Naive thymus-derived CD8-positive, alpha-beta T cell (primary cell): ENCODE measurements around the gene SMAD3. TPM values are rescaled to one million over a fixed set of nuclear protein-coding genes. Genes with fewer than 3 reads are reported as not detected.
A peak's percentile ranks its signal among the peaks of the same experiment; 100 is the strongest.

Experiments
- ATAC-seq, 2 donors: fragments of 150-1000 bp; cut with Tn5 transposase in 1 of 2; sonication (Bioruptor Pico), chemical (Tn5 transposase) in 1 of 2; 1 replicate in 1 of 2; 2 replicates in 1 of 2; pipeline ENCODE4 v1.10.0; 2021; ENCODE audit warnings: mild to moderate bottlenecking in 2 of 2, moderate library complexity in 2 of 2
- POLR2A ChIA-PET: fragments of 350-600 bp; sonication (Branson Sonifier 250); formaldehyde crosslinking; loops from one replicate; lab custom pipeline; 2021; ENCODE audit warnings: antibody characterized with exemption; lab: Charles Lee
- DNase-seq, 10 donors: peaks; one replicate each; pipeline versions ENCODE4 v3.0.0 to v3.0.0-alpha.2; 2020 to 2022
- H3K27ac Mint-ChIP-seq, 10 donors: one replicate each; pipeline ENCODE4 v1.8.0; 2020 to 2022; ENCODE audit warnings: mild to moderate bottlenecking in 10 of 10, mixed read lengths in 10 of 10, moderate library complexity in 4 of 10, inconsistent platforms in 1 of 10
- H3K27me3 Mint-ChIP-seq, 5 donors: one replicate each; pipeline ENCODE4 v1.8.0; 2021 to 2022; ENCODE audit warnings: mixed read lengths in 5 of 5
- H3K36me3 Mint-ChIP-seq, 3 donors: one replicate each; pipeline ENCODE4 v1.8.0; 2020 to 2022; ENCODE audit warnings: mixed read lengths in 3 of 3, mild to moderate bottlenecking in 2 of 3, inconsistent platforms in 1 of 3
- H3K4me1 Mint-ChIP-seq, 4 donors: one replicate each; pipeline ENCODE4 v1.8.0; 2021 to 2022; ENCODE audit warnings: mixed read lengths in 4 of 4
- H3K4me3 Mint-ChIP-seq, 10 donors: one replicate each; pipeline ENCODE4 v1.8.0; 2020 to 2022; ENCODE audit warnings: mild to moderate bottlenecking in 10 of 10, mixed read lengths in 10 of 10, moderate library complexity in 6 of 10, inconsistent platforms in 1 of 10
- H3K9me3 Mint-ChIP-seq, 9 donors: one replicate each; pipeline ENCODE4 v1.8.0; 2020 to 2022; ENCODE audit warnings: mixed read lengths in 9 of 9, mild to moderate bottlenecking in 3 of 9, inconsistent platforms in 1 of 9, moderate library complexity in 1 of 9
- polyA plus RNA-seq, 3 donors: library from polyadenylated mRNA; unstranded; fragments of 300-500 nt; fragmentation: Illumina TruSeq; gene quantifications; one replicate each; pipeline ENCODE4 v1.2.3, GENCODE V29; 2021
- total RNA-seq, 8 experiments: library from RNA in 2 of 8; stranded (reverse) in 2 of 8; gene quantifications; one replicate each; pipeline ENCODE4 v1.2.3 and lab custom pipeline; 2021 to 2026

The SMAD3 gene
- total and polyA plus RNA-seq, 5 experiments from 2014 or later: 0.57 to 55.4 (median 4.2) TPM

DNA sequence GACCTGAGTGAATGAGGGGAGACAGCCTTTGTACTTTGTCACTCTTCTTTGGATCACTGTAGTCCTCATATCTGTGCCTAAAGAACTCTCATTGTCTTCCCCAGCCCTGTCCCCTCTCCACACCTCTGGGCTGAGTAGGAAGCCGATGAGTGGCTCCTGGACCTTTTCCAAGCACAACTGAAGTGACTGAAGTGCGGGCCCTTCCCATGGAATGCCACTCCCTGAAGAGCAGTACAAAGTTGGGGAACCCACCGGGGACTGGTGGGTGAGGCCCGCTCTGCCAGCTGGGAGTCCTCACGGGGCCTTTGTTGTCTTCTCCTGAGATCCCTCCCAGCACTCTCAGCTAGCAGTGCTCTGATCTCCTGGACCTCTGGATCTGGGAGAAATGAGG is 99.0 kb downstream of the SMAD3 start:
- no peak overlapping the region for H3K27ac Mint-ChIP-seq
- no peak for ATAC-seq
- peaks cover 0 to 34% (median 5%) of the 10 kb centered on the region in 4 donors for H3K4me1 Mint-ChIP-seq
- H3K36me3 Mint-ChIP-seq: peaks cover 0 to 19% (median 13%) of the 10 kb centered on the region in 3 donors
- H3K4me3 Mint-ChIP-seq: no peak overlapping the region
- H3K27me3 Mint-ChIP-seq: no peaks in the 10 kb centered on the region
- POLR2A ChIA-PET: no interaction called here
- no peaks in the 10 kb centered on the region for H3K9me3 Mint-ChIP-seq
- DNase-seq: no peak

DNA sequence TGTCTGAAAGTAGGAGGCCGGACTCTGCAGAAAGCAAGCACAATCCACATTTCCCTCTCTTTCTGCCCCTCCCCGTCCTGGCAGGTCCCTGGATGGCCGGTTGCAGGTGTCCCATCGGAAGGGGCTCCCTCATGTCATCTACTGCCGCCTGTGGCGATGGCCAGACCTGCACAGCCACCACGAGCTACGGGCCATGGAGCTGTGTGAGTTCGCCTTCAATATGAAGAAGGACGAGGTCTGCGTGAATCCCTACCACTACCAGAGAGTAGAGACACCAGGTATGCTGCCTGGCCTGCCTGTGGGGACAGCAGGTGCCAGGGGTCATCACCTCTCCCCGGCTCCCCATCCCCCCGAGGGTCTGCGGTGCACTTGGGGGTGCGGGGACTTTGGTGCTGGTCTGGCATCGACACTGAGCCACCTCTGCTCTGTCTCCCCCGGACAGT is 99.4 kb downstream of the SMAD3 start:
- no peak overlapping the region for H3K27ac Mint-ChIP-seq
- H3K36me3 Mint-ChIP-seq: peaks cover 0 to 23% (median 13%) of the 10 kb centered on the region in 3 donors
- peaks cover 0 to 30% (median 5%) of the 10 kb centered on the region in 4 donors for H3K4me1 Mint-ChIP-seq
- POLR2A ChIA-PET: no interaction called here
- ATAC-seq: no peak
- no peaks in the 10 kb centered on the region for H3K27me3 Mint-ChIP-seq
- DNase-seq: no peak
- H3K9me3 Mint-ChIP-seq: no peaks in the 10 kb centered on the region
- no peak overlapping the region for H3K4me3 Mint-ChIP-seq

DNA sequence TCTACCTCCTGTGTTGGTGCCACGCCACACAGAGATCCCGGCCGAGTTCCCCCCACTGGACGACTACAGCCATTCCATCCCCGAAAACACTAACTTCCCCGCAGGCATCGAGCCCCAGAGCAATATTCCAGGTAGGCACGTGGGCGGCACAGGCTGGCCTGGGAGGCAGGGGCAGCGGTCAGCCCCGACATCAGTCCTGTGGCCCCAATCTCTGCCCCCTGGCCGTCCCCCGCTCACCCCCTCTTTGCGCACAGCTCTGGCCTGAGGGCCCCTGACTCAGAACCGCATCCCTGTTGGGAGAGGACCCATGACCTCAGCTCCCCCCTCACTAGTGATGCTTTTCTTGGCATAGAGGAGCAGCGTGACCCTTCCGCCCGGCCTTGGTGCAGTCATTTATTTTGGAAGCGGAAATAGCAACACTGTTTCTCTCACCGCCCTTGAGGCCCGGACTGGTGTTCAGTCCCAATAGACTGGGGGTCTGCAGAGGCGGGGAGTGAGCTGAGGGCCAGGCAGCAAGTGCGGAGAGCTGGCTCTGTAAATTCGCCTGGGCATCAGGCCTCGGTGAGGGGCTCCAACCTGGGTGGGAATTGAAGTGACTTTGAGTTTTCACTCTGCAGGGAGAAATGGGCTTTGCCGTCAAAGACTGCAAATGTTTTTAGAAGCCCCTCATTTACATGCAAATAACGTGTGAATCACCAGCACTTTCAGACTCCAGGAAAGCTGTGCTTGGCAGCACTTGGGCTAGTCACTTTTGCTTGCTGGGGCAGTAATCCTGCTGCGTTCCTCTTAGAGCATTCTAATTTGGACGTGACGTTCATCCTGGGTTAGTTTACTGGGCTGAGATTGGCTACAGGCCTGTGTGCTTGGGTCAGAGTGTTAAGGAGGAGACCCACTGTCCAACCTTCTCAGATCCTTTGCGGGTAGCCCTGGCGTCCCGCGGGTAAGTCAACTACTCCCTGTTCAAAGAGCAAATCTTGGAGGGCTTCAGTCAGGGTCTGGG is 100.2 kb downstream of the SMAD3 start:
- H3K4me3 Mint-ChIP-seq: no peak overlapping the region
- no peaks in the 10 kb centered on the region for H3K9me3 Mint-ChIP-seq
- H3K27ac Mint-ChIP-seq: no peak overlapping the region
- POLR2A ChIA-PET: no interaction called here
- no peak for ATAC-seq
- no peak for DNase-seq
- H3K4me1 Mint-ChIP-seq: peaks cover 0 to 25% (median 5%) of the 10 kb centered on the region in 4 donors
- peaks cover 0 to 28% (median 13%) of the 10 kb centered on the region in 3 donors for H3K36me3 Mint-ChIP-seq
- no peaks in the 10 kb centered on the region for H3K27me3 Mint-ChIP-seq

DNA sequence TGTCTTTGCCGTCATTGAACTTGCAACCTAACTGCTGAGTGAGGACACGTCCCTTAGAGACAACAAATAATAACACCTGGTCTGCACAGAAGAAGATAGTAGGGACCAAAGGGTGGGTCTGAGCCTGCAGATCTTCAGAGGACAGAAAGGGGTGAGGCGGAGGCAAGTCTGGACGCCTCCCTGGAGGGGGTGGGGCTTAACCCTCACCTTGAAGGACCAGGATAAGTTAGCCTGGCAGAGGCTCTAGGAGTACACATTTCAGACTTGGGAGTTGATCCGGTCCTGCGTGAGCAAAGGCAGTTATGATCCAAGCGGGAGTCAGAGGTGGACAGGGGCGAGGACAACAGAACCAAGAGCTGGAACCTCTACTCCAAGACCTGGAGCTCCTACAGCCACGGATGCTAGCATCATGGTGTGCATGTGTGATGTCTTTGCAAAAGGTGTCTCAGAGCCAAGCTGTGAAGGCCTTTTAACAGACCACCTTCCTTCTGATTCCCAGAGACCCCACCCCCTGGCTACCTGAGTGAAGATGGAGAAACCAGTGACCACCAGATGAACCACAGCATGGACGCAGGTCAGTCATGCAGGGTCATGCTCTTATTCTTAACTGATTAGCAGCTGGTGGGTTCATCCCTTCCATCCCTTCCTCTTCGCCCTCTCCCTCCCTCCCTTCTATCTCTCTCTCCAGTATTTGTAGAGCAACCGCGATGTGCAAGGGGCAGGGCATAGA is 101.0 kb downstream of the SMAD3 start:
- no peak for ATAC-seq
- H3K36me3 Mint-ChIP-seq: peaks cover 0 to 33% (median 13%) of the 10 kb centered on the region in 3 donors
- H3K9me3 Mint-ChIP-seq: no peaks in the 10 kb centered on the region
- peaks cover 0 to 18% (median 5%) of the 10 kb centered on the region in 4 donors for H3K4me1 Mint-ChIP-seq
- no peak for DNase-seq
- H3K27ac Mint-ChIP-seq: no peak overlapping the region
- POLR2A ChIA-PET: interaction anchor here (0.8 kb wide), 1 partner anchor 45 kb away, joined by 3 read pairs; no protein-coding TSS in a partner anchor
- no peaks in the 10 kb centered on the region for H3K27me3 Mint-ChIP-seq
- no peak overlapping the region for H3K4me3 Mint-ChIP-seq

DNA sequence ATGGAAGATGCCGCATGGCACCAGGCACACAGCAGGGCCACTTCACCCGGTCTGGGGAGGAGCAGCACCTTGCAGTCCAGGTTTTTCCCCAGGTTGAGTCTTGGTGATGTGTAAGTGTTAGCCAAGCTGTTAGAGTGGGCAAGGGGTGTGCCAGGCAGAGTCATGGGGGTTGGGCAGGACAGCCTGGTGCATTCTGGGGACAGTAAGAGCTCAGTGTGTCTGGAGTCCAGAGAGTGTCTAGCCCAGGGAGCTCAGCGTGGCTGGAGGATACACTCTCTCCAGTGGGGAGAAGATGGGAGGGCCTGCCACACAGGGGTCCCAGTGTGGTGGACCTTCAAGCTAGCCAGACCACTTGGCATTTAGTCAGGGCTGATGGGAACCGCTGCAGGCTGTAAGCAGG is 101.7 kb downstream of the SMAD3 start:
- no peak overlapping the region for H3K4me3 Mint-ChIP-seq
- H3K36me3 Mint-ChIP-seq: peaks cover 0 to 33% (median 13%) of the 10 kb centered on the region in 3 donors
- peaks cover 0 to 14% (median 4%) of the 10 kb centered on the region in 4 donors for H3K4me1 Mint-ChIP-seq
- POLR2A ChIA-PET: interaction anchor here (0.8 kb wide), 1 partner anchor 46 kb away, joined by 3 read pairs; no protein-coding TSS in a partner anchor
- H3K27me3 Mint-ChIP-seq: no peaks in the 10 kb centered on the region
- peak overlapping the region in 1 of 10 donors; percentile 15 for H3K27ac Mint-ChIP-seq
- H3K9me3 Mint-ChIP-seq: no peaks in the 10 kb centered on the region
- DNase-seq (no peak), ATAC-seq (no peak)

- DNase-seq (no peak), ATAC-seq (no peak)
- POLR2A ChIA-PET: no interaction called here
- Mint-ChIP-seq H3K4me3 (no peak overlapping the region), H3K27me3 (no peaks in the 10 kb centered on the region), H3K9me3 (no peaks in the 10 kb centered on the region), H3K4me1 (peaks cover 0 to 13% (median 9%) of the 10 kb centered on the region in 4 donors), H3K36me3 (peaks cover 0 to 46% (median 13%) of the 10 kb centered on the region in 3 donors), H3K27ac (peak overlapping the region in 3 of 10 donors; percentile 15 to 80 (median 46))
Measured at GRCh38 chr15:67168694-67169093, 103.3 kb downstream of the SMAD3 start.

- Mint-ChIP-seq H3K27me3 (no peaks in the 10 kb centered on the region), H3K27ac (peak overlapping the region in 1 of 10 donors; percentile 54), H3K36me3 (peaks cover 0 to 49% (median 13%) of the 10 kb centered on the region in 3 donors), H3K4me1 (peaks cover 6 to 20% (median 16%) of the 10 kb centered on the region in 4 donors), H3K9me3 (no peaks in the 10 kb centered on the region), H3K4me3 (no peak overlapping the region)
- no peak for DNase-seq
- no peak for ATAC-seq
- POLR2A ChIA-PET: no interaction called here
Measured at GRCh38 chr15:67170143-67170925, 104.9 kb downstream of the SMAD3 start.

DNA sequence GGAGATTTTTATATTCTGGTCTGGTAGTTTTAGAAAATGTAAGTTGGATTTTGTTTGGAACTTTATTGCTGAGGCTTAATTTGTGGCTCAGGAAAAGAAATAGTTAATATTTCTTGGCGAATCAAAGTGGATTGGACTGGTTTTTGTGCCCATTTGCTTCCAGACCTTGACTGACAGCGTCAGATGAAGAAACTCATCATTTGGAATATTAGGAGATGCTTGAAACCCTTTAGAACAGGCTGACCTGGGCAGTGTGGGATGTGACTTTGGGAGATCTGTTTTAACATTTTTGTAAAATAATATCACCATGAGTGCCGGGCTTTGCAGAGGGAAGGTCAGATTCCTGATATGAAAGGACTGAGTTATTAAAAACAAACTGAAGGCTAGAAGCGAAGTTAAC is 106.1 kb downstream of the SMAD3 start:
- Mint-ChIP-seq H3K9me3 (no peaks in the 10 kb centered on the region), H3K4me3 (no peak overlapping the region), H3K4me1 (peaks cover 16 to 30% (median 21%) of the 10 kb centered on the region in 4 donors), H3K36me3 (peaks cover 0 to 43% (median 13%) of the 10 kb centered on the region in 3 donors), H3K27ac (peak overlapping the region in 1 of 10 donors; percentile 6), H3K27me3 (no peaks in the 10 kb centered on the region)
- DNase-seq (no peak), ATAC-seq (no peak)
- POLR2A ChIA-PET: no interaction called here

- H3K4me1 Mint-ChIP-seq: peaks cover 16 to 35% (median 21%) of the 10 kb centered on the region in 4 donors
- peak overlapping the region in 1 of 10 donors; percentile 14 for H3K27ac Mint-ChIP-seq
- peaks cover 0 to 39% (median 9%) of the 10 kb centered on the region in 3 donors for H3K36me3 Mint-ChIP-seq
- POLR2A ChIA-PET: no interaction called here
- no peaks in the 10 kb centered on the region for H3K27me3 Mint-ChIP-seq
- DNase-seq (no peak), ATAC-seq (no peak)
- no peaks in the 10 kb centered on the region for H3K9me3 Mint-ChIP-seq
- H3K4me3 Mint-ChIP-seq: peak overlapping the region in 1 of 10 donors; percentile 34
Measured at GRCh38 chr15:67172172-67172571, 106.8 kb downstream of the SMAD3 start.

DNA sequence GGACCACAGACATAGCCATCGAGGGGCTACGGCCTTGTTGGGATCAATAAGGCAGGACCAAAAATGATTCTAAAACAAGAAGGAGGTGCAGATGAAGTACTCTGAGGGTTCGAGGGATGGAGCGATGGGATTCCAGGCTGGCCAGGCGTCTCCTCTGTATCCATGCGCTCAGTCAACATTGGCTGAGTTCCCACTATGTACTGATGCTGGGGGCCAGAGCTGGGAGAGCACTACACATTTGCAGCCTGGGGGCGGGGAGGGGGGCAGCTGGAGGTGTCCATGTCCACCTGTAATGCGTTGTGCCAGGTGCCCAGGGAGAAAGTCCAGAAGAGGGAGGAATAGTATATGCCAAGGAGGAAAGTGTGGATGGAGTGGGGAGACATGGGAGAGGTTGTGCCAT is 107.6 kb downstream of the SMAD3 start:
- Mint-ChIP-seq H3K36me3 (peaks cover 0 to 39% (median 5%) of the 10 kb centered on the region in 3 donors), H3K27ac (peak overlapping the region in 5 of 10 donors; percentile 5 to 71 (median 26)), H3K4me3 (no peak overlapping the region), H3K9me3 (no peaks in the 10 kb centered on the region), H3K4me1 (peaks cover 16 to 35% (median 21%) of the 10 kb centered on the region in 4 donors), H3K27me3 (no peaks in the 10 kb centered on the region)
- DNase-seq (no peak), ATAC-seq (no peak)
- POLR2A ChIA-PET: no interaction called here

DNA sequence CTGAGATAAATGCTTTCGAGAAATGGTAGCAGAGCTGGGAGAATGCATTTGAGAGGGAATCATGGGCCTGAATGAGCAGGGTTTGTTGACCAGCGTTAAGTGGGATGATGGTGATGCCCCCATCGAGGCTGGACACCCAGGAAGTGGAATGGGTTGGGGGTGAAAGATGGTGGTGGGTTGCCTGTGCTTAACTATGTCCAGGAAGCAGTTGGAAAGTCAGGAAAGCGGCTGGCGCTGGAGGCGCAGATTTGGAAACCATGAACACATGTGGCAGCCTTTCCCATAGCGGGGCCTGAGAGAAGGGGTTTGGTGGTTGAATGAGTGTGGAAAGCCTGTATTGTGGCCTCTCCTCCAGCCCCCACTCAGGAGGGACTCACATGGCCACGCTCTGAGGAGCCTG is 108.4 kb downstream of the SMAD3 start:
- H3K9me3 Mint-ChIP-seq: no peaks in the 10 kb centered on the region
- DNase-seq: no peak
- no peak for ATAC-seq
- POLR2A ChIA-PET: no interaction called here
- no peak overlapping the region for H3K4me3 Mint-ChIP-seq
- peak overlapping the region in 3 of 10 donors; percentile 3 to 71 (median 26) for H3K27ac Mint-ChIP-seq
- peaks cover 14 to 35% (median 20%) of the 10 kb centered on the region in 4 donors for H3K4me1 Mint-ChIP-seq
- no peaks in the 10 kb centered on the region for H3K27me3 Mint-ChIP-seq
- peaks cover 0 to 33% (median 0%) of the 10 kb centered on the region in 3 donors for H3K36me3 Mint-ChIP-seq

- DNase-seq (no peak), ATAC-seq (no peak)
- peaks cover 14 to 35% (median 20%) of the 10 kb centered on the region in 4 donors for H3K4me1 Mint-ChIP-seq
- peak overlapping the region in 4 of 10 donors; percentile 32 to 74 (median 52) for H3K27ac Mint-ChIP-seq
- H3K36me3 Mint-ChIP-seq: peaks cover 0 to 33% (median under 1%) of the 10 kb centered on the region in 3 donors
- no peak overlapping the region for H3K4me3 Mint-ChIP-seq
- no peaks in the 10 kb centered on the region for H3K9me3 Mint-ChIP-seq
- H3K27me3 Mint-ChIP-seq: no peaks in the 10 kb centered on the region
- POLR2A ChIA-PET: no interaction called here
Measured at GRCh38 chr15:67174446-67174845, 109.0 kb downstream of the SMAD3 start.
